Tongue (tissue), 2 donors: ENCODE data around the gene PRKN. TPM values are rescaled to one million over a fixed set of nuclear protein-coding genes. Genes with fewer than 3 reads are reported as not detected.
A peak's percentile ranks its signal among the peaks of the same experiment; 100 is the strongest.

ENCODE experiments used
- DNase-seq: peaks from one replicate; pipeline ENCODE4 v3.0.0-alpha.2; 2015
- total RNA-seq: library from RNA; depleted of rRNA; stranded (reverse); fragments of >200 nt; gene quantifications from one replicate; pipeline ENCODE4 v1.2.3, GENCODE V29; 2014

PRKN gene
- total RNA-seq, 1 donor from 2014 or later: 7.0 TPM

DNA sequence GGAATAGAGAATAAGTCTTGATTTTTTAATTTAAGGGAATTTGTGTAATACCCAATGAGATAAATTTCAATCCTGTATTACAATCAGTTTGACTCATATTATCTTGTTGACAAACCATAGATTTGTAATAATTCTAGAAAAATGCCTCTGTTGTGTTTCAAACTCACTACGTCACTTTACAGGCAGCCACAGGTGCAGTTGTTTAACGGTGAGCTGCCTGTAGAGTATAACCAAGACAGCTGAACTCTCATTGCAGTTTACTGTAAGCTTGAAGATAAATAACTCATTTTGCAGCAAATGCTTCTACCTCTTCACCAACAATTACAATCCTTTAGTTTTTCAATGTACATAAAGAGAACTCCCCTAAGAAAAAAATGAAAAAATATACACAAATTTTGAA, 114.3 kb downstream of the PRKN start:
- peak; percentile 55 for DNase-seq

DNA sequence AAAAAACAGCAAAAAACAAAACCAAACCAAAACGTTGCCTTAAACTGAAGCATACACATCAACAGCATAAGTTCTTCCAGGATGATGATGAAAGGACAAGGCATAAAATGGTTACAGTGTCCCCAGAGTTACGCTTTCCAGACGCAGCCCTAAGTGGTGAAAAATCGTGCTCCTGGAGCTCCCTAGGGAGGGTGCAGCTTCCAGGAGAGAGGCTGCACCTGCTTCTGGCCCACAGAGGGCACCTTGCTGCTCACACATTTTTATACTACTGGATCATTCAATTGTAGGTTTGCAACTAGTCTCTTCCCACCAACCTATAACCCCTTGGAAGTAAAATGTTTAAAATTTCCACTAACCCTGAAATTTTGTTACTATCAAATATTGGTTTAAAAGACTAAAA, 115.0 kb downstream of the PRKN start:
- no peak for DNase-seq

DNA sequence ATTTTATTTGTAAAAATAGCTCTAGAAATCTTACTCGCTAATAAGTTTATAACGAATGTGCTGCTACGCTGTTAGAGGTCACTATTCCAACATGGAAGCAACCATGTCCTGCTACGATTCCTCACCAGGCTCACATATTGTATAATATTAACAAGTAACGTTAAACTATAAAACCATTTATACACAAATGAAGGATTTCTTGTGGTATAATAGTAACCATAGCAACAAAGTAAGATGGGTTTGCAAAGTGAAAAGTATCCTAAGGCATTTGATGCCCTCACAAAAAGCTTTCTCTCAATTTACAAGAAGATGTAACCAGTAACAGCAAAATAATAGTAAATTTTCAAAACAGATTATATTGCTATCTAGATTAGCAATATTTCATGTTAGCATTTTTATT, 117.2 kb downstream of the PRKN start:
- DNase-seq: no peak

DNA sequence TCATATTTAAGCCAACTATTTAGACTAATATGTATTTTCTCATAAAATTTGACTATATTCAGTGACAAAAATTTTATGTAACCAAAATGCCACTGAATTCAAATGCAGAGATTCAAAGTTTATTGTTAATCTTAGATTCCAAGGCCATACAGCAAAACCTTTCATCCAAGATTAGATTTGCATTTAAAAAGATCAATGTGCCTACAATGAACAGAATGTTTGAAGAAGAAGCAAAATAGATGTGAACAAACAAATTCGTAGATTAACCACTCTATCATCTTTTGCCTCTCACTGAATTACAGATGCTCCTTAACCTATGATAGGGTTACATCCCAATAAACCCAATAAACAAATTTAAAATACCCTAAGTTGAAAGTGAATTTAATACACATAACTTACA, 121.7 kb downstream of the PRKN start:
- DNase-seq: no peak

DNA sequence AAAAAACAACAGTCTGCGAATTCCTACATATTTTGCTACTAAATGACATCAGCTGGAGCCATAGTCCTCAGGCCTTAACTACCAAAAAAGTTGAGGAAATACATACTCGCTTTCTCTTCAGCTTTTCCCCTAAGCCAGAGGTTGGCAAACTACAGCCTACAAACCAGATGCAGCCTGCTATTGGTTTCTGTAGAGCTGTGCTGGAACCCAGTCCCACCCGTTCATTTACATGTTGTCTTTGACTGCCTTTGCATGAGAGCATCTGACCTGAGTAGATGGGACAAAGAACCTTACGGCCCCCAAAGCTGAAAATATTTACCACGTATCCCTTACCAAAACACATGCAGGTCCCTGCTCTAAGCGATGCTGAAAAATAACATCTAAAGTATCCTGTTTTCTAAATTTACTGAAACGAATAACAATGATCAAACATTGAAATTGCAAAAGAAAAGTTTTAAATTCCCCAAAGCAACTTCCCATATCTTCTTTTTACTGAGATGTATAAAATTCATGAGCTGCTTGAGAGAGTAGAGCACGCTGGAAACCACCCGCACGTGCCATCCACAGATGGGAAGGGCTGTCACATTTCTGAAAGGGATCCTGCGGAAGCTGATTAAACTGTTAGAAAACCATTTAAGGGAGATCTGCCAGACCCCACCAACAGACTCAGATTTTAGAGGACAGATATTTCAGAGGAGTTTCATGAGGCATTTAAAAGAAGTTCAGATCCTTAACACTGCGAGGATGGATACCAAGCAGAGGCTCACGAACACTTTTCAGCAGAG, 124.1 kb downstream of the PRKN start:
- no peak for DNase-seq

DNA sequence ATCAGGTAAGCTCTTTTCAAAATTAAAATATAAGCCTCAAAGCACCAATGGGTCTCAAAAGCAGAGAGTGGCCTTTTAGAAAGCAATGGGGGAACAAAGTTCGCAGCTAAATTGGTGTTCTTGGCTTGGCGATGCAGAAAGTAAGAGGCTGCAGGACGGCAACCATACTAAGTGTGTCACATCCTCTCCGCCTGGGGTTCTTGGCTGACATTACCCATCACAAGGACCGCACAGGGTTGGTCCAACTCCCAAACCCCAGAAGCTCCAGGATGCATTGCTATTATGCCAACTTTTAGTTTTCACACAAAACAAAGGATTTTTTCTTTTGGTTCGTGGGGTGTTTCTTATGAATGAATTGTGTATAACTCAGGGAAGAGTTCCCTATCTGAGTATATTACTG, 124.8 kb downstream of the PRKN start:
- DNase-seq: no peak

DNA sequence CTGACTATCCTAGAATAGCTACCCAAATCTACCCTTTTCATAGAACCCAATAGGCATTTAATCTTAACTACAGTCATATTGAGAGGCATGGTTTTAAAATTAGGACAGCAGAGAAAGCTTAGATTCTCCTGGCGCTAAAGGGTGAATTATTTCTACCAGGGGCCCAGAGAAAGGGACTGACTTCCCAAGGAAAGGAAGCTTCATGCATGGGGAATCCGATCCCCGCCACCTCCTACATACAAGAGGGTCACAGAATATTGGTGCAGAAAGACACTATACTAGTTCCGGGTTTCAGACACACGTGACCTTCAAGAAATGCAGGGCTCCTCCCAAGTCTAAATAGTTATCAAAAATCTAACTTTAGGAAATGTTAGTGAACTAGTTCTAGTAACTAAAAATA, 130.9 kb downstream of the PRKN start:
- DNase-seq: no peak

DNA sequence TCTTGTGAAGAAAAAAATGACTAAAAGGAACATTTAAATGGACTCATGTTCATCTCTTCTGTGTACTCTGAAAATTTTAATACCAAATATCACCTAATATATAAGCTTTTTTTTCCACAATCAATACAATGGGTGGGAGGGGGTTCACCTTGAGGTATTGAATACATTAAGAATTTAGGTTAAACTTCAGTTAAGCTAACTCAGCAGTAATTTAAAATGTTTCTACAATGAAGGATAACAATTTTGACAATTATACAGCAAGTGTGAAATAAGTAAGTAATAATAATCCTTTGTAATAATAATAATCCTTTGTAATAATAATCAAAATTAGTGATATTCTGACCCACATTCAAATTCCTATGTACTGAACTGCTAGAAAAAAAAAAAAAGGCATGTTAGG, 136.0 kb downstream of the PRKN start:
- no peak for DNase-seq

DNA sequence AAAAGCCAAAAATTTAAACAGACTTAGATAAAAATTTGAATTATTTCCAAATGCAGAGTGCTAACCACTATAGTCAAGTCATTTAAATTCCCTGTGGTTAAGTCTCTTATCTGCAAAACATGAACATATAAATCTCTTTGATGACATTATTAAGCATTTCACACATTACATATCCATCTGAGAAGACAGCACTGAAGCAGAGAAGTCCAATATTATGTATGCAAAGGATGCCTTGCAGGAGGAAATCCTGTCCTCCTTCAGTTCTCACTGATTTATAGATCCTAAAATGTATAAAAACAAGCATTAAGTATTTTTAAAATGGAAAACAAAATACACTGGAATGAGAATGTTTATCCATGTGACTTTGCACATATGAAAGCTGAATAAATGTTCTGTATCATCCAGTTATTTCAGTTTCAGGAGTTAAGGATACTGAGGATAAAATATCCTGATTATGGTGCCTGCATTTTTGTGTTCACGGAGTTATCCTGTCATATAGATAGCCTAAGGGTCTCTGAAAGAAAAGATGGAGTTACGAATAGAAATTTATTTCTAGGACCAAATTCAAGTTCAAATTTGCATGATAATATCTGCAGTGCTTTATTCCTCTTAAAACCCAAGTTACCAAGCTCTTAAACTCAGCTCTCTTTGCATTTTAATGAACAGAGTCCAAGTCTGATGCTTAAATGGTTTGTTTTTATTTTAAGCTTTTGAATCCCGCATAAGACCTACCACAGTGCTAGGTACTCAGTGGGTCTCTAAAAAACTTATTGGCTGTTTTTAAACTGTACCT, 145.4 kb downstream of the PRKN start:
- DNase-seq: no peak

DNA sequence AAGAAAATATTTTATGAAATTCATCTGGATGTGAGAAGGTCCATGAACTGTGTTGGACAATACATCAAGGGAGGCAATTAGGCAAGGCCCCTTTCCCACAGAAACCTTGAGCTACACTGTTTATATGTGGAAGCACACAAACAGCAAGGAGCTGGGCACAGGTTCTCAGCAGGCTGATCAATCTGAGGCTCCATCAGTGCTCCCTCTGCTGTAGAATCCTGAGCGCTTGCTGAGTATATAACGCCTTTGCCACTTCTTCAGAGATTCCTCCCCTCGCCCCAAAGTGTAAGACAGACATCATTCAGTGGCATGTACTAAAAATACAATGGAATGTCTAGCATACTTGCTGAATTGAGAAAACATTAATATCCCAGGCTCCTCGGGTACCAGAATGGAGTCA, 146.9 kb downstream of the PRKN start:
- DNase-seq: no peak

DNA sequence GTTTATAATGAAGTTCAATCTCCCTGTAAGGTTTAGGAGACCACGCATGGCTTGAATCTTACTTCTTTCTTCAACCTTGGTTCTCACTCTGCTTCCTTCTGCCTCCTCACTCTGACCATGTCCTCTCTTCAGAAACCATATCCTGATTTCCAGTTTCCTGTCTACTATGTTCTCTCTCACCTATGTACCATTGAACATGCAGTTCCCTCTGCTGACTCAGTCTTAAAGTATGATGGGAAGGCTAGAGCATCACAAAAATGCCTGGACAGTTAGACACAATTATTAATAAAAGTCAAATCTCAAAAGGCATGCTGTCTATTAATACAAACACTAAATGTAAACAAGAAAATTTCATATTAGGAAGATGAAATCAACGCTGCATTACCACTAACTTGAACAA, 151.6 kb downstream of the PRKN start:
- DNase-seq: no peak

DNA sequence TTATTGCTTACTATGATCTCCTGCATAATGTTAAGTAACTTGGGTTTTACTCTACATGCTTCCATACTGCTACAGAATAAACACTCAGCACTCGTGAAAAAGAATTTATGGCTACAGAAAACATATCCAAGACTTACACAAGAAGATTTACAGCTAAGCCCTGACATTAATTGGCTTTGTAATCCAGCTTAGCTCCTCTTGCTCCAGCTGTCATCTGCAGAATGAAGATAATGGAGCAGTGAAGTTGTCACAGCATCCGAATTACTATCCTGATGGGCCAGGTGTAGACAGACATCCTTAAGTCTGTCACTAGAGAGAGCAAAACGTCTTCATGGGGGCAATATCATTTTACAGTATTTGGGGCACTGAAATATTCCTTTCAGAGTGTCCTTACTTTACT, 155.3 kb downstream of the PRKN start:
- no peak for DNase-seq

DNA sequence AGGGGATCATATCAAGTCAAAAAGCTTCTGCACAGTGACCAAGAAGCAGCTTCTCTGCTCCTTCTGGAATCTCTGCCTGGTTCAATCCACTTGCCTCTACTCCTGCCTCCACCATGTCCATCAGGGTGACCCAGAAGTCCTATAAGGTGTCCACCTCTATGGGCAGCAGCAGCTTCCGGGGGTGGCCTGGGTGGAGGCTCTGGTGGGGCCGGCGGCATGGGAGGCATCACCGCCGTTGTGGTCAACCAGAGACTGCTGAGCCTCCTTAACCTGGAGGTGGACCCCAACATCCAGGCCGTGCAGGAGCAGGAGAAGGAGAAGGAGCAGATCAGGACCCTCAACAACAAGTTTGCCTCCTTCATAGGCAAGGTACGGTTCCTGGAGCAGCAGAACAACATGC, 159.3 kb downstream of the PRKN start:
- DNase-seq: no peak

DNA sequence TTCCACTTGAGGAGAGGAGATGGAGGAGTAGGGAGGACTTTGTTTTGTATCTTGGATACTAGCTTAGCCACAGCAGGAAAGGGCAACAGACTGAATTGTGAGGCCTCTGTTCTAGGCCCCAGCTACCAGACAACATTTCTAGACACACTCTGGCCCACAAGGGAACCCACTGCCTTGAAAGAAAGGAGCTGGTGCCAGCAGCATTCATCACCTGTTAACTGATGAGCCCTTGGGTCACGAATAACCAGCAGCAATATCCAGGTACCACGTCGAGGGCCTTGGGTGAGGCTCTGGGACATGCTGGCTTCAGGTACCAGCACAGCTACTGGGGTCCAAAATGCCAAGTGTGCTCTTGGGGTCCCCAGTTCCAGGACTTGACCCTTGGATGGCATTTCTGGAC, 165.5 kb downstream of the PRKN start:
- no peak for DNase-seq

DNA sequence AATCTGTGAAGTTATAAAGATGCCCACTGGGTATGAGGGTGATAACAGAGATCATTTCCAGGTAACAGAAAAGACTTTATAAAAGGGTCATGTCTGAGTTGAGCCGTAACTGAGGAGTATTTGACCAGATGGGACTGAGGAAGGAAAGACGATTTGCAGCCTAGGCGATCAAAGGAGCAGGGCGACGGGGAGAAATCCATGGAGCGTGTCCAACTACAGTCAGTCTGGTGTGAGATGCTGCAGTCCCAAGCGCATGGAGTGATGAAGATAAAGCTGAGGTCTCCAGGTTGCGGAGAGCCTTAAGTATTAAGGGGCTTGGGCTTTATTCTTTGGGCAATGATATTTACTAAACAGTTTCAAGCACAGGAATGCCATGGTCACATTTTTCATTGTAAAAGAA, 166.7 kb downstream of the PRKN start:
- no peak for DNase-seq

DNA sequence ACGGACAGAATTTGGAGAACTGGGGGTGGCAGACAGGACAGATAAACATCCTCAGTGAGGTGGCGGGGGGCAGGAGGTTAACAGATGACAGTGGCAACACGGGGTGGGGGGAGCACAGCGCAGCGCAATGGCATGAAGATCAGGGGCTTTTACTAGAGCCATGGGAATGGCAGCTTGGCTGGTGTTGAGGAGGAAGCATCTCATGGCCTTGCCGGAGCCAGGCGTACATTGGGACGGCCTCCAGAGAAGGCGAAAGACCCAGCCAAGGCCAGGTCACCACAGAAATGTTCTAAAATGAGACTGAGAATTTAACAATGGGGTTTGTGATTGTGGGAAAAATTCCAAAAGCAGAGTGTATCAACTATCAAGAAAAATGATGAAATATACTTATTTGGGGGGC, 173.0 kb downstream of the PRKN start:
- DNase-seq: no peak

DNA sequence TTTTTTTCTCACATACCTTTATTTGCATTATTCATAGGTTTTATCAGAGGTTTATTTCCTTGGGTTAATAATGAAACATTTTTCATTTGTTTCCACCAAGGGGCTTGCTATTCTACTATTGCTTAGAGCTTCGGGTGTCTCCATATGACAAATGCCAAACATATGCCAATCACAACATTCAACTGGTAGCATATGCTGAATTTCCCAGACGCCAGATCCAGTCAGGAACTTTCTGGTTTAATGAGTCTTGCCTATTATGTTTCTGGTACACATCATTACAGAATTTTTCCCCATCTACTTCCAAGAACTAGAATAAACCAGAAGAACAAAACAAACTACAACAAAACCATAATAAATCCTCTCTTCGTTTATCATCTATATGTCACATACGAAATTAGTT, 180.7 kb downstream of the PRKN start:
- peak; percentile 38 for DNase-seq

DNA sequence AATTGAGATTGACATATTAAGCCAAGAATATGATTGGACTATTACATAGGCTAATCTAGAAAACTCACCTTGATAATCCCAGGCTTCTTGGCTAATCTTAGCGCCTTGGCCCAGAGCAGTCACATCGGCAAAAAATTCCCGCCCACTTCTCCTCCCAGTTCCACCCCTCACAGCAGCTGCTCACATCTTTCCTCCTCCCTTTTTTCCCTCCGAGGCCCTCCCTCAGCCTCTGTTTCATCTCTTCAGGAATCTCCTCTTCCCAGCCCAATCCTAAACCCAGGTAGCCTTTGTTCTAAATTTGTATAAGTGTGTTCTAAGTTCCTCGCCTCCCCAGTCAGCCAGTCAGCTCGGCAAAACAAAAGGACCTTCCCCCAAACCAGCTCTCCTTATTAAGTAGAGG, 184.3 kb downstream of the PRKN start:
- DNase-seq: no peak

DNA sequence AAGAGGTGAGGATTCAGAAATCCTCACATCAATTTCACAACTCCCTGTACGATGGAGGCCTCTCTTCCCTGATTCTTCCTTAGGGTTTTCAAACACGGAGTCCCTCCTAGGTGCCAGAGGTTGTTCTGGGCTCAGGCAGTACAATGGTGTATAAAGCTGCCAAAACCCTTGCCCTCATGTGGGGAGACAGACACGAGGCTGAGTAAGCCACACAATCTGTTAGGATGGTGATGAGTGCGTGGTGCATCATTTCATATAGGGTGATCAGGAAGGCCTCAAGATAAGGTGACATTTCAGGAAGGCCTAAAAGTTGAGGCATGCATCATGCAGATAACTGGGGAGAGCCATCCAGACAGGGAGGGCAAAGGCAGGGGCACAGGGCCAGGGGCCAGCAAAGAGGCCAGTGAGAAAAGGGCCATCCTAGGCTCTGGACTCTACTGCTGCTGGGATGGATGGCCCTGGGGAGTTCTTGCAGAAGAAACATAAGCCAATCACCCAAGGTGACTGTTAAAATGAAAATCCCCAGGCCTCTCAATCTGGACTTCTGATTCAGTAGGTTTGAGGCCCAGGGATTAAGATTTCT, 186.5 kb downstream of the PRKN start:
- DNase-seq: no peak

DNA sequence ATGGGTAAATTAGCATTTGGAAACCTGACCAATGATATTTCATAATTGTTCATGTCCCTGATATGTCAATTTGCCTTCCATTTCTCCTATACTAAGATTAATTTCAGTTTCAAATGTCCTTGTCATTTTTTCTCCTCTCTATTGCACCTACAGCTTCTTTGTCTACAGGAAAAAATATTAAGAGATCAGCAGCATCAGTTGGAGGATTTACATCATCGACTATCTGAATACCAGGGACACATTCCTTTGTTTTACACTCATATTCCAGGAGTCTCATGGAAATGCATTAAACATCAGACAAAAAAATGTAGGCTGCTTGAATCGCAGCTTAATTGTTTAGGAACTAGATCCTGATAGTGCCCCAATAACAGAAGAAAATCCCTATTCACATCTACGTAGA, 188.2 kb downstream of the PRKN start:
- DNase-seq: no peak

DNA sequence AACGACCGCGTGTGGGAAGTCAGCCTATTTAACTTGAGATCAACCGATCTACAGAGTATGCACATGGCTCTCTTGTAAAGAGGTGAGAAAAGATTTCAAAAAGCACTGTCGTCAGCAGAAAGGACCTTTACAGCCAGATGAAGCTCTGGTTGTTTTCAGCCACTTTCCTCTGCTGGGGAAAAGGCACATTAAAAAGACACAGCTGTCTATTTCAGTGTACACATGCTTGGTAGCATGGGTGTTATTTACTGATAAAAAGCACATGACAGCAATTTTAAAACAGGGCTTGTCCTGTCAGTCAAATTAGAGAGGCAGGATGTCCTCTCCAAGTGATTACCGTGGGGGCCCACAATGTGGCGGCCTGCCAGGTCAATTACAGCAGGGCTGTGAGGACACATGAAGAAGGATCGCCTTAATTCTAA, 188.9 kb downstream of the PRKN start:
- DNase-seq: peak; percentile 87

DNA sequence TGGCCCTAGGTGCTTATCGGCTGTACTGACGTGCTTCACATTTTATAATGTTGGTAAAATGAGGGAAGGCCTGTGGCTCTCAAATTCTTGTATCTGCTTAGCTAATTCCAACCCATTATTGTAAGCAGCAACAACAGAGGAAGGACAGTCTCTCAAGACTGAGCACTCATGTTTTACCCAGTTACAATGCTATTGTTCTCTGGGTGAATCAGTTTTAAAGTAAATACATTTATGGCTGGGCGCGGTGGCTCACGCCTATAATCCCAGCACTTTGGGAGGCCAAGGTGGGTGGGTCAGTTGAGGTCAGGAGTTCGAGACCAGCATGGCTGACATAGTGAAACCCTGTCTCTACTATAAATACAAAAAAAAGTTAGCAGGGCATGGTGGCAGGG, 194.6 kb downstream of the PRKN start:
- no peak for DNase-seq

DNA sequence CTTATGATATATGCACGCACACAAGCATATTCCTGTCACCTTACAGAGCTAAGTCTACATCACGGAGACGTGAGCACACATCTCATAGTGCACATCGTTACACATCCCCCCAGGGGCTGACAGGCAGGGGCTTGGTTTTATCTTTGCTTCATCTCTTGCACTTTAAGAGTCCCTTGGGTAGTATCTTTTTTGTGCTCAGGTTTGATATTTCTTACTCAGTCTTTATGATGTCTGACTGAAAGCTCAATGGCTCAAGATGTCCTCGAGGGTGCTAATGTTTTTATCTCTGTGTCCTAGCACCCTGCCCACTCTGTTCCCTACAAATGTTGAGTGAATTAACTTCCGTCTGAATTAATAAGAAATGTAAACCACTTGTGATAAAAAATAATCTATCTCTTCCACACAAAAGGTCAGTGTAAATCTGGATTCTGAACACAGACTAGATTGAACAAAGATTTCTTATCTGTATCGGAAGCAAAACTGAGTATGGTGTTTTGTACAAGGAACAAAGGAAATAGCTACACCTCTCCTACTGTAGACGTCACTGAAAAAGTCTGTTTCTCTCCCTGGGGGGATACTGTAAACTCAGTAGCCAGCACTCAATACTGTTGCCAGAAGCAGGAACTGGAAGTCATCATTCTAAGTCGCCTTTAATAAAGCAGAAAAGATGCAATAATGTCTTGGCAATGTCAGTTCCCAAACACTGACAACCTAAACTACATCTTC, 195.1 kb downstream of the PRKN start:
- DNase-seq: no peak
